HG02884 (cell line): Measurements from ENCODE around the gene NSDHL.

ENCODE experiments used
- ATAC-seq: cut with Tn5 transposase; IDR thresholded peaks from one replicate; pipeline ENCODE4 v1.9.1; 2021; ENCODE audit warnings: mild to moderate bottlenecking, moderate library complexity; ENCODE audit not compliant: unreplicated experiment

Gene NSDHL

DNA sequence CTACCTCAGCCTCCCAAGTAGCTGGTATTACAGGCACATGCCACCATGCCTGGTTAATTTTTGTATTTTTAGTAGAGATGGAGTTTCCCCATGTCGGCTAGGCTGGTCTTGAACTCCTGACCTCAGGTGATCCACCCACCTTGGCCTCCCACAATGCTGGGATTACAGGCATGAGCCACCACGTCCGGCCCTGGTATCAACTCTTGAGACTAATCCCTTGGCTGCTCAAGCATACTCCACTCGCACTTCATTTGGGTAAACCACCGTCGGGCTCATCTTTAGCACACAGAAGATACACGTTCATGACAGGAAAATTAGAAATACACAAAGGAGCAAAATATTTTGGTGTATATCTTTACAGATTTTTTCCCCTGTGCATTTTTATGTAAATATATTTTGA, 79.2 kb downstream of the NSDHL start:
- ATAC-seq, result peak; percentile 67

- ATAC-seq, result no peak
Observed at GRCh38 chrX:152912106-152912505, 81.2 kb downstream of the NSDHL start.

GRCh38 chrX:152912641-152913040, 81.8 kb downstream of the NSDHL start:
- no peak for ATAC-seq

DNA sequence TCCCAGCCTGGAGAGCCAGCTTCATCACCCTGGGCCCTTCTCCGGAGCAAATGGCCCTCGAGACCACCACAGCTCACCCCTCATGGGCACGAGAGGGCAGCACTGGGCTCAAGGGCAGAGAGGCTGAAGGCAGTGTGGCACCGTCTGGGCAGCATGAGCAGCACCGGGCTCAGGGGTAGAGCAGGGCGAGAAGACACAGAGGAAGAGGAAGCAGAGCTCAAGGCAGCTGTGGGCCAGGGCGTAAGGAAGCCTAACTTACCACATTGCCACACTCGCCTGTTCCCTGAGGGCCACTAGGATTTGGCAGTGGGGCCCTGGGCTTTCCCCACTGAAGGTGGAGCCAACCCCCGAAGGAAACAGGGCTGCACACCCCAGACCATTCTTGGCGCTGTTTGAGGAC, 82.5 kb downstream of the NSDHL start:
- no peak for ATAC-seq

- no peak for ATAC-seq
Observed at GRCh38 chrX:152913910-152914309, 83.0 kb downstream of the NSDHL start.

DNA sequence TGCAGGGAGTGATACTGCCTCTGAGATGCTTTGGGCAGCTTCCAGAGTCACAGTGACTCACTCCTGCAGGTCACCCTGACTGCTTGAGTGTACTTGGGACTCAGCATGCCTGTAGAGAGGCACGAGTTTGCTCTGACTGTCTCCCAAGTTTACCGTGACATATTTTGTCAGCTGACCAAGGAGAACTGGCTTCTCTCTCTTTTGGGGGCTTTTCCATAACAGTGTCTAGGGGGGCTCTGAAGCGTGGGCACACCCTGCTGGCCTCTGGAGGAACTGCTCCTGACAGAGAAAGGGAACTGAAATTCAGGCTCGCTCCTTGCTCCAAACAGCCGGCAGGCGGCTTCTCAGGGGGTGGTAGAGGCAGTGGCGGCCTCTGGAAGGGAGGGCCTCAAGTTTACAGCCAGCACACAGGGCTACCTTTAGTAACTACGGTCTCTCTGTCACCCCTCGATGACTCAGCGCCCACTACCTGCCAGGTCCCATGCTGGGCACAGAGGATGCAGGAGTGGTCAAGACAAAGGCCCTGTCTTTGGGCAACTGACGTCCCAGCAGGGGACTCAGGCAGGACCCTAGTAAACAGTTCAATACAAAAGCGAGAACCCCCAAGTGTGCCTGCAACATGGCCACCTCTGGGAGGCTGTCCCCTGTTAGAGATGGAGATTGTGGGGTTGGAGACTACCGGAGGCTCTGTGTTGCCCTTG, 84.8 kb downstream of the NSDHL start:
- ATAC-seq, result peak; percentile 78

DNA sequence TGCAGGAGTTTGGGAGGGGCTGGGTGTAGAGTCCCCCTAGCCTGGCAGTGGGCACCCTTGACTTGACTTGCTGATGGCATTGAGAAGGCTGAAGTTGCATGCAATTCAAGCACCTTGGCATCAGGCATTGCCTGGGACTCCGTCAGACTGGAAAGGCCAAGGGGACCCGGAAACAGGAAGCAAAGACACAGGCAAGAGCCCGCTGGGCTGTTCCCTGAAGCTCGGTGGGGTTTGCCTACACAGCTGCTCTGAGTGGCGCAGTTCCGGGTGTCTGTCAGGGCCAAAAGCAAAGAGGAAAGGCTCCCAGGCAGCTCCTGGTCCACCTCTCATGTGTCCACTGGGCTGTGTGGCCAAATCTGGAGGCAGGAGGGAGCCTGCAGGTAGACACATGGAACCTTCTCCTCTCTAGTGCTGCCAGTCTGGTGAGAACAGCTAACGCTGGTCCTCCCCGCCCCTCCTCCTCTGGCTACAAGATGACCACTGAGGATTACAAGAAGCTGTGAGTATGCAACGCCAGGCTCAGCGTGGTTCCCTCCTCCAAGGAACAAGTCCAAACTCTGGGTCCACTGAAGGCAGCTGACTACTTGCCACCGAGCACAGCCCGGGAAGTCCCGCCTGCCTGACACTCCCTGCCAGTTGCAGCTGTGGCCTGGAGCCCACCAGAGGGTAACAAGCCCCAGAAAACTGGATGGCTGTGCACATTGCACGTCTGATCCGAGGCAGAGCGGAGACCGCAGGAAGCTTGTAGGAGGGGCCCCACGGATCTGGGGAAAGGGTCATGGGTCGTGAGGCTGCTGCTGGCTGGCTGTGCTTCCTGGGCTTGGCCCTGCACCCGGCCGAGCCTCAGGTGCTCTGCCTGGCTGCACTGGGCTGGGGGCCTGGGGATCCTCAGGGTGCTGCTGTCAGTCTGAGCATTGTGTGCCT, 87.1 kb downstream of the NSDHL start:
- no peak for ATAC-seq

GRCh38 chrX:152918707-152919106, 87.8 kb downstream of the NSDHL start:
- ATAC-seq, result no peak
